GM21576 (cell line): ENCODE measurements around the gene SGSM1.

Experiments
- ATAC-seq: cut with Tn5 transposase; IDR thresholded peaks from one replicate; pipeline ENCODE4 v1.9.1; 2021; ENCODE audit warnings: mild to moderate bottlenecking, moderate library complexity; ENCODE audit not compliant: unreplicated experiment

Gene SGSM1

GRCh38 chr22:24975813-24976341, 169.9 kb downstream of the SGSM1 start:
- no peak for ATAC-seq

- ATAC-seq: no peak
Measured at GRCh38 chr22:24976442-24977218, 170.6 kb downstream of the SGSM1 start.
